Measurements from ENCODE around the gene DYNC2I2. TPM values are rescaled to one million over a fixed set of nuclear protein-coding genes. Genes with fewer than 3 reads are reported as not detected.
"Not testable (repeated sequence)": the region's sequence is repeated elsewhere in the genome, so short reads cannot be mapped to it uniquely, and the experiment has no call there.

The DYNC2I2 gene
- 10 to 100 TPM; 56.9 to 59.7 TPM for total RNA-seq

DNA sequence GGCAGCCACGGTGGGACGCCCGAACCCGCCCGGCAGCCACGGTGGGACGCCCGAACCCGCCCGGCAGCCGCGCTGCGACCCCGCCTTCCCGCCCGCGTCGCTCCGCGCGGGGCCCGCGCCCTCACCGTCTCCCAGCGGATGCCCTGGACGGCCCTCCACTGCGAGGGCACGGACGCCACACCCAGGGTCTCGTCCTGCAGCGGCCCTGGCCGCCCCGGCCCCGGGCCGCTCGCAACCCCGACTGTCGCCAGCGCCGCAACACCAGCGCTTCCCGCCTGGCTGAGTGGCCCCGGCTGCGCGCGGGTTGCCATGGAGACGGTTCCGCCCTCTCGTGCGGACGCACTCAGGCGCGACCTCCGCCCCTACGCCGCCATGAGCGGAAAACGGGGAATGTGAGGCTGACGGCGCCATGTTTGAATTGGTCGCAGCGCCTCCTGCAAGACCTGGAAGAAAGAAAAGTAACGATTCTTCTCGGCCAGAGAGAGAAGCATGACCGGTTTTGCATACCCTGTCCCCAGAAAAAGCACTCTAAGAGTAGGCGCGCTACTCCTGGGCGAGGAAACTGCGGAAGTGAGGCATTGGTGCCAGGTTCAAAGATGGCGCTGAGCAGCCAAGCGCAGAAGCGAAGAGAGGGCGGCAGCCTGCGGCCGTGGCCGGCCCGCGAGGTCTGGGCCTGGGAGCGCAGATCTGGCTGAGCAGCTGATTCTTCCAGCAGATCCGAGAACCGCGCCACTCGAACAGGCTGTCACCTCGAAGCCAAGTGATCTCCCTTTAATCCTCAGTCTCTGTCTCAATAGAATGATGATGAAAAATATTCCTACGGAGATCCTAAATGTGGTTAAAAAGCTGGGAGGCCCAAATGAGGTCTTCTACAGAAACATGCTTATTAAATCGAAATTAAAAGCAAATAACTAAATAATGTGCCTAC is at the start of gene DYNC2I2:
Gene DYNC2I2, minus strand, starts transcription at position 432 of the 928 bp plus-strand sequence. Its CDS starts 121 bp downstream, at position 311.
- ChIA-PET POLR2A (interaction anchor here (0.7 kb wide), 1 partner anchor 564 kb away, joined by 8 read pairs; no protein-coding TSS in a partner anchor), CTCF (no interaction called here)

DNA sequence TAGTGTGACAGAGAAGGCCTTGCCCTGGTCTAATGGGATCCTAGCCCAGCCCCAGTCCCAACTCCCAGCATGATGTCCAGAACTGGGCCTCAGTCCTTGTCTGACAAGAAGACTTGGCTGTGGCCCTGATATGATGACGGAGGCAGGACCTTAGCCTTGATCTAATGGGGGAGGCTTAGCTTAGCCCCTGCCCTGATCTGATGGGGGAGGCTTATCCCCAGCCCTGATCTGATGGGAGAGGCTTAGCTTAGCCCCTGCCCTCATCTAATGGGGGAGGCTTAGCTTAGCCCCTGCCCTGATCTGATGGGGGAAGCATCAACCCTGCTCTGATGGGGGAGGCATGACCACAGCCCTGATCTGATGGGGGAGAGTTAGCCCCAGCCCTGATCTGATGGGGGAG is 49.4 kb upstream of the DYNC2I2 start:
- CTCF ChIA-PET = no interaction called here
- POLR2A ChIA-PET = interaction anchor here (0.7 kb wide), 1 partner anchor 12 kb away, joined by 7 read pairs; no protein-coding TSS in a partner anchor

DNA sequence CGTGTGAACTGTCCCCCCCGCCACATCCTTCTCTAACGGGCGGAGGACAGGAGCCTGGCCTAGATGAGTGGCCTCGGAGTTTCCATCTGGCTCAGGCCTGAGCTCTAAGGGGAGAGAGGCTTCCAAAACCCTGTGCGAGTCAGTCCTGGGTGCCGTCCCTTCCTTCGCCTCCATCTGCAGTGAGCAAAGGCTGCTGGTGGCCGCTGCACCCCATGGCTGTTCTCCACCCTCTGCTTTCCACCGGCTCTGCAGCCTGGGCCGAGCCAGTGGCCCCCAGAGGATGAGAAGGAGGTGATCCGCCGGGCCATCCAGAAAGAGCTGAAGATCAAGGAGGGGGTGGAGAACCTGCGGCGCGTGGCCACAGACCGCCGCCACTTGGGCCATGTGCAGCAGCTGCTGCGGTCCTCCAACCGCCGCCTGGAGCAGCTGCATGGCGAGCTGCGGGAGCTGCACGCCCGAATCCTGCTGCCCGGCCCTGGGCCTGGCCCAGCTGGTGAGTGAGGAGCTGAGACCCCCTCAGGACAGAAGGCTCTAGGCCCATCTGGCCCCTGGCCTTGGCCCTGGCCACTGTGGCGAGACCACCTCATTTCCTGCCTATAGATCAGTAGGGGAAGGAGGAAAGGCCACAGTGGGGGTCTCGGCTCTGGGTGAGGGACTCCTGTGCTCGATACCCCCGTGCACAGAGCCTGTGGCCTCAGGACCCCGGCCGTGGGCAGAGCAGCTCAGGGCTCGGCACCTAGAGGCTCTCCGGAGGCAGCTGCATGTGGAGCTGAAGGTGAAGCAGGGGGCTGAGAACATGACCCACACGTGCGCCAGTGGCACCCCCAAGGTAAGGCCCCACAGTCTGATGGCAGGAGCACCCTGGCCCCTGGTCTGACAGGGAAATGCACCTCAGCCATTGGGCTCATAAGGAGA is 48.7 kb upstream of the DYNC2I2 start:
- CTCF ChIA-PET = interaction anchor here (0.7 kb wide), 1 partner anchor 21 kb away, joined by 7 read pairs; no protein-coding TSS in a partner anchor
- POLR2A ChIA-PET = interaction anchor here (0.7 to 1.4 kb wide), 2 partner anchors 13 to 19 kb away, joined by 4 to 7 read pairs; partner anchors contain the start of gene ZDHHC12

DNA sequence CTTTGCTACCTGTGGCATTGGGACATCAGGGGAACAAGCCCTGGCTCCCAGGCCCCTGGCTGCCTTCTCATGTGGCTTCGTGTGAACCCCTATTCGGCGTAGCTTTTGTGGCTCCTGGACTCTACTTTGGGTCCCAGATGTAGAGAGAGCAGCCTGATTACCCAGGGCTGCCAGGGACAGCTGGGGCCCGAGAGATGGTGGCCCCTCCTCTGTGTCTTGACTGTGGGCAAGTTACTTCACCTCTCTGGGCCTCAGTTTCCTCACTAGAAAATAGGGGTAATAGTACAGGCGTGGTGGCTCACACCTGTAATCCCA is 47.7 kb upstream of the DYNC2I2 start:
- ChIA-PET POLR2A (interaction anchor here (1.4 kb wide), 1 partner anchor 20 kb away, joined by 4 read pairs; the partner anchor contains the start of gene ZDHHC12), CTCF (interaction anchor here (1.3 kb wide), 1 partner anchor 20 kb away, joined by 3 read pairs; no protein-coding TSS in a partner anchor)

DNA sequence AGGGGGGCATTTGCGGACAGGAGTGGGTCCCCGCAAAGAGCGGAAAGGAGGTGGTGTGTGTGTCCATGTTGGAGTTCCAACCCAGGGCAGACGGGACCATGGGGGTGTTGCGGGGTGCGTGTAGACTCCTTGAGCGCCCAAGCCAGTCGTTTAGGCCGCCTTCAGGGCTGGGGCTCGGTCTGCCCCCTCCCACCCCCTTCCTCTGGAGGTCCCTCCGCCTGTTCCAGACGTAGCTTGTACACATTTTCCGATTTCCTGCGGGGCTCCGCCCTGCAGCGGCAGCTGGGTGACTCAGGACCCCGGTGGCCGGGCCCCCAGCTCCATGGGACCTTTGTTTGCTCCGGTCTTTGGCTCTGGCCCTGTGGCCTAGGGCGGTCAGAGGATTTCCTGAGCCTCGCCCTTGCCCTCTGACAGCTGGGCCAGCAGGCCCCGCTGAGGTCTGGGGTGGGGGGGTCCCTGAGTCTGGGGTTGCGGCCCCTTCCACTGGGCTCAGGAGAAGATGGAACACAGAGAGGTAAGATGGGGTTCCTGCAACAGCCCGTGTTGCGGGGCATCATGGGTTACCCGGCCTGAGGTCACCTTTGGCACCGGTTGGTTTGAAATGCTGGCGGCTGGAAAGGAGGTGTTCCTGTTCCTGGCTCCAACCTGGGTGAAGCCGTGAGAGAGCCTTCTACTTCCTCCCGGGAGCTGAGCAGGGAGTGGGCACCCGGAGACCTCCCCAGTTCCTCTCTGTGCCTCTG is 47.1 kb upstream of the DYNC2I2 start:
- CTCF ChIA-PET = interaction anchor here (0.6 to 1.3 kb wide), 2 partner anchors 19 to 32 kb away, joined by 3 to 4 read pairs; no protein-coding TSS in a partner anchor
- POLR2A ChIA-PET = no interaction called here

DNA sequence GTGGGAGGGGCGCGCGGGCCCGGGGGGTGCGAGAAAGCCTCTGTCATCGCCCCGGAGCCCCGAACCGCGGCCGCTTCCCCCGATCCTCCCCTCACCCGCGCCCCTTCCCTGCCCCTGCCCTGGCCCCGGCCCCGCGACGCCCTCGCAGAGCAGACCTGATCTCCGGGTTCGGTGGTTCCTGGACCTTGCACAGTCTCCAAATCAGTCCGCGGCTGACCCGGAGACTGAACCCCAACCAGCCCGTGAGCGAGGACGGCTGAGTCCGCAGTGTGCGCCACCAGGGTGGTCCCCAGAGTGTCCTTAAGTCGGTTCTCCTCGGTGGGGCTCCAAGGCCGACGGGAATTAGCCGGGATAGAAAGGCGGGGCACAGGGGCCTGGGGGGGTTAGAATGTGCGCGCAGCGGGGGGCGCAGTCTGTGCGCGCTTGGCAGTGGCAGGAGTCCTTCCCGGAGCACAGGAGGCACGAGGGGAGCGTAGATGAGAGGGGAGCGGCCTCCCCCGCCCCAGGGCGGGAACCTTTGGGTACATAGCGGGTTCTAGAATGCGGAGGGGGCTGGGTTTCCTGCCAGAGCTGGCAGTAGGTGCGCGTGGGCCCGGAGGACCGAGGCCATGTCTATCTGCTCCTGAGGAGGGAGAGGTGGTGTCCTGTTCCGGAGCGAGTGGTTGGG is 46.4 kb upstream of the DYNC2I2 start:
- ChIA-PET POLR2A (no interaction called here), CTCF (no interaction called here)

DNA sequence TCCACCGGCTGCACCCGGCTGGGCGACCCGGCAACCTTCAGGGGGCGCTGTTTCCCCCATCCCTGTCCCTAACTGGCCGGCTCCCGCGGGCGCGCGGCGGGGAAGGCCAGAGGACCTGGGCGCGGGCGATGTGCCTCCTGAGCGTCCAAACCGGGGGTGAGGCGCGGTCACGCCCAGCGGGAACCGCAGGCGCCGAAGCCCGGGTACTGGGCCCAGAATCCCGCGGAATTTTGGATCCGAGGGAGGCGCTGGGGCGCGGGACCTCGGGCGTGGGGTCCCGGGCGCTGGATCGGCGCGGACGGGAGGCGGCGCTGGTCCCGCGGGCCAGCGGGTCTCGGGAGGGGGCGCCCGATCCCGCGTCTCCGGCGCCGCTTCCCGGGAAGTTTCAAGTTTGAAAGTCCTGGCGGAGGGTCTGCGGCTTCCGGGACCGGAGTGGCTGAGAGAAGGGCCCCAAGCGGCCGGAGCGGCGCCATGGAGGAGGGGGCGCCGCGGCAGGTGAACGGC is 45.9 kb upstream of the DYNC2I2 start, which contains the start of gene PKN3:
Gene PKN3, plus strand, starts transcription at position 59 of the 504 bp plus-strand sequence. Its CDS starts 413 bp downstream, at position 472.
- POLR2A ChIA-PET = interaction anchor here (1.0 kb wide), 2 partner anchors 13 to 18 kb away, joined by 4 read pairs; partner anchors contain the start of gene SET

DNA sequence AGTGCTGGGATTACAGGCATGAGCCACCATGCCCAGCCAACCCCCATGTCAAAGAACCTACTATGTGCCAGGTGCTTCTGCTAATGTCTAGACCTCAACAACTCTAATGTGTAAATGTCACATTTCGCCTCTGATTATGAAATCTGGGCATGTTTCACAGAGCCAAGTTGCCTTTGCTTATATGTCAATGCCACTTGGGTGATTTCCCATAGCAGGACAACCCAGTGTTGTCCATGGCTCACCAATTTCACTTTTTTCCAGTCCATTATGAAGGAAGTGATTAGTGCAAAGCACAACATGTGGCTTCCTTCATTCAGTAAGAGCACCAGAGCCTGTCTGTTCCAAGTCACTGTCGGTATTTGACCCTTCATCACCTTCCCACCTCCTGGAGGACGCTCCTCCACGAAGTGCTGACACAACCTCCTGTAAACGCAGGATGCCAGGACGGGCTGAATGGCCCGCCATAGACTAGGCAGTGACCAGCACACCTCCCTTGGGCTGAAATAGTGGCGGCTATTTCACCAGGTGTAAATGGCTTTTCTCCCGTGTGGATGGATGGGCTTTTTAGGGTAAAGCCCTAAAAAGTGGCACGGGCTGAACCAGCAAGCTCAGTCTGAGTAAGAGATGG is 44.7 kb upstream of the DYNC2I2 start:
- ChIA-PET CTCF (interaction anchor here (0.7 to 1.4 kb wide), 7 partner anchors 8 to 117 kb away, joined by 3 to 5 read pairs (median 4); partner anchors contain the start of gene ENDOG), POLR2A (interaction anchor here (0.6 kb wide), 1 partner anchor 9 kb away, joined by 5 read pairs; no protein-coding TSS in a partner anchor)

More for the DNA sequence above, 45.9 kb upstream of the DYNC2I2 start, which contains the start of gene PKN3:
- CTCF ChIA-PET = interaction anchor here (0.6 to 1.4 kb wide), 12 partner anchors 8 to 408 kb away, joined by 3 to 8 read pairs (median 4); partner anchors contain the start of gene ENDOG

DNA sequence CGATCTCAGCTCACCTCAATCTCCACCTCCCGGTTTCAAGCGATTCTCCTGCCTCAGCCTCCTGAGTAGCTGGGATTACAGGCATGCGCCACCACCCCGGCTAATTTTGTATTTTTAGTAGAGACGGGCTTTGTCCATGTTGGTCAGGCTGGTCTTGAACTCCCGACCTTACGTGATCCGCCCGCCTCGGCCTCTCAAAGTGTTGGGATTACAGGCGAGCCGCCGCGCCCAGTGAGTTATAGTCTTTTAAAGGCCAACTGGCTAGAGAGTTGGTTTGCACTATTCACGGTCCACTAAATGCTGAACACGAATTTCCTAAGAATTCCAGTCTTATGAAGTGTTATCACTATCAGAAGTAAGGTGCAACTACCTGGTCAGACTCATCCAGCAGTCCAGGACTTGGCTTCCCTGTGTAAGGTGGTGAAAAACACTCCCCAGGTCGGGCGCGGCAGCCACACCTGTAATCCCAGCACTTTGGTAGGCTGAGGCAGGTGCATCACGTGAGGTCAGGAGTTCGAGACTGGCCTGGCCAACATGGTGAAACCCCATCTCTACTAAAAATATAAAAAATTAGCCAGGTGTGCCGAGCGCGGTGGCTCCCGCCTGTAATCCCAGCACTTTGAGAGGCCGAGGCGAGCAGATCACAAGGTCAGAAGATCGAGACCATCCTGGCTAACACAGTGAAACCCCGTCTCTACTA is 42.6 kb upstream of the DYNC2I2 start:
- CTCF ChIA-PET = not testable (repeated sequence)

DNA sequence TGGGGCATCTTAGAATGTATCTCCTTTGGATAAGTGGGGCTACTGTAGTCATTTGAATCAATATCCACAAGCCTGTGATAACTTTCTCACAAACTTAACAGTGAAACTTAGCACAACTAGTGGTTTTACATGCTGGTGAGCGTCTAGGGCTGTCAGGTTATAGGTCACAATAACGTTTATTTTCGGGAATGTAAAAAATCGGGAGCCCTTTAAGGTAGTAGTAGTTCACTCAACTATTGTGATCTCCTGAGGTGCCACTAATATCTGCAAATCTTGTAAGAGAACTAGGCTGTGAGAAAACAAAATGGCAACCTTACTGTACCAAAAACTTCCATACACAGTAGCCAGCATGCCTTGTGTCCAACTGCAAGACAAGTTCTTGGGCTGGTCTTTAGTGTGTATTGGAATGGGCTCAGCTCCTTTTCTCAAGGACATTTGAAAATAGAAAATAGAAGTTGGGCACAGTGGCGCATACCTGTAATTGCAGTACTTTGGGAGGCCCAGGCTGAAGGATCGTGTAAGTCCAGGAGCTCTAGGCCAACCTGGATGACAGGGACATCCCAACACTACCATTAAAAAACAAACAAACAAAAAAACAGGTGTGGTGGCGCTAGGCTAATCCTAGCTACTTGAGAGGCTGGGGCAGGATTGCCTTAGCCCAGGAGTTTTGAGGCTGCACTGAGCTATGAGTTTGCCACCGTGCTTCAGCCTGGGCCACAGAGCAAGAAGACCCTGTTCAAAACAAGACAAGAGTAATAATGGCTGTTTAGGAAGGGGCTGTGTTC is 40.5 kb upstream of the DYNC2I2 start:
- ChIA-PET POLR2A (interaction anchor here (0.6 kb wide), 1 partner anchor 254 kb away, joined by 7 read pairs; no protein-coding TSS in a partner anchor), CTCF (interaction anchor here (0.6 to 1.4 kb wide), 4 partner anchors 8 to 74 kb away, joined by 3 read pairs; partner anchors contain the start of genes SET and ZER1)

More for the DNA sequence above, 42.6 kb upstream of the DYNC2I2 start:
- POLR2A ChIA-PET = interaction anchor here (1.2 kb wide), 1 partner anchor 10 kb away, joined by 3 read pairs; no protein-coding TSS in a partner anchor

DNA sequence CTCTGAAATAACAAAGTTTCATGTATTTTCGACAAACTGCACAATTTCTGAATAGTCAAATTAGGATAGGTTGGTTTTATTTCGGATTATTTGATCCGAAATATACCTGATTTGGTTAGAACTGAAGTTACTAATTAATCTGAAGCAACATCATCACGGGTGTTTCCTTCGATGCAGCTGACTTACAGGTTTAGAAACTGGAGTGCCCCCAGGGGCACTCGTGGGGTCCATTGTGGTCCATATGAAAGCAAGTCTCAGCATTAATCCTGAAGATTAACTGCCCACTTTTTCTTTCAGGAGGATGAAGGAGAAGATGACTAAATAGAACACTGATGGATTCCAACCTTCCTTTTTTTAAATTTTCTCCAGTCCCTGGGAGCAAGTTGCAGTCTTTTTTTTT is 37.7 kb upstream of the DYNC2I2 start:
- POLR2A ChIA-PET = no interaction called here
- CTCF ChIA-PET = no interaction called here

DNA sequence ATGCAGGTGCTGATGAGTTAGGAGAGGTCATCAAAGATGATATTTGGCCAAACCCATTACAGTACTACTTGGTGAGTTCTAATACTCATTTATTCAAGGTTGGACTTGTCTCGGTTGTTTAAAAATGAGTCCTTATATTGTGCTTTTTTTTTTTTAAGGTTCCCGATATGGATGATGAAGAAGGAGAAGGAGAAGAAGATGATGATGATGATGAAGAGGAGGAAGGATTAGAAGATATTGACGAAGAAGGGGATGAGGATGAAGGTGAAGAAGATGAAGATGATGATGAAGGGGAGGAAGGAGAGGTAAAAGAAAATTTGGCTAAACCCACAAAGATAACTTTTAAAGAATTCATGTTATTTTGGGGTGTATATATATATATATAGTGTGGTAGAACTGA is 37.1 kb upstream of the DYNC2I2 start:
- ChIA-PET CTCF (interaction anchor here (0.8 kb wide), 1 partner anchor 8 kb away, joined by 5 read pairs; the partner anchor contains the start of gene PKN3), POLR2A (interaction anchor here (0.6 kb wide), 1 partner anchor 49 kb away, joined by 3 read pairs; no protein-coding TSS in a partner anchor)

DNA sequence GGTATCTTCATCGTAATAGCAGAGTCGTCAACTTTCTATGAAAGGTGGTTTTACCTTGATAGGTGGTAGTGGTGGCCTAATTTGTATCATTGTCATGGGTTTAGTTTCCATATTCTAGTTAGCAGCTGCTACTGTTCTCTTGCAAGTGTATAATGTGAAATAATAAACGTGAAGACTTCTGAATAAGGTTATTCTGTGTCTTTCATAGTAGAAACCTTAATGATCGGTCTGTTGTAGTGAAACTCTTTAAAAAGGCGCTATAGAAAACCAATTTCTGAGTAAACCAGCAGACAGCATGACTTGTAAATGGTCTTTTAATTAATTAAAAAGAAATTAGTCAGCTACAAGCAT is 34.0 kb upstream of the DYNC2I2 start:
- CTCF ChIA-PET = interaction anchor here (0.9 to 1.4 kb wide), 3 partner anchors 10 to 20 kb away, joined by 3 to 4 read pairs (median 3); partner anchors contain the start of gene PKN3
- POLR2A ChIA-PET = interaction anchor here (0.7 to 1.7 kb wide), 2 partner anchors 128 to 140 kb away, joined by 3 to 5 read pairs; partner anchors contain the start of gene ENDOG

DNA sequence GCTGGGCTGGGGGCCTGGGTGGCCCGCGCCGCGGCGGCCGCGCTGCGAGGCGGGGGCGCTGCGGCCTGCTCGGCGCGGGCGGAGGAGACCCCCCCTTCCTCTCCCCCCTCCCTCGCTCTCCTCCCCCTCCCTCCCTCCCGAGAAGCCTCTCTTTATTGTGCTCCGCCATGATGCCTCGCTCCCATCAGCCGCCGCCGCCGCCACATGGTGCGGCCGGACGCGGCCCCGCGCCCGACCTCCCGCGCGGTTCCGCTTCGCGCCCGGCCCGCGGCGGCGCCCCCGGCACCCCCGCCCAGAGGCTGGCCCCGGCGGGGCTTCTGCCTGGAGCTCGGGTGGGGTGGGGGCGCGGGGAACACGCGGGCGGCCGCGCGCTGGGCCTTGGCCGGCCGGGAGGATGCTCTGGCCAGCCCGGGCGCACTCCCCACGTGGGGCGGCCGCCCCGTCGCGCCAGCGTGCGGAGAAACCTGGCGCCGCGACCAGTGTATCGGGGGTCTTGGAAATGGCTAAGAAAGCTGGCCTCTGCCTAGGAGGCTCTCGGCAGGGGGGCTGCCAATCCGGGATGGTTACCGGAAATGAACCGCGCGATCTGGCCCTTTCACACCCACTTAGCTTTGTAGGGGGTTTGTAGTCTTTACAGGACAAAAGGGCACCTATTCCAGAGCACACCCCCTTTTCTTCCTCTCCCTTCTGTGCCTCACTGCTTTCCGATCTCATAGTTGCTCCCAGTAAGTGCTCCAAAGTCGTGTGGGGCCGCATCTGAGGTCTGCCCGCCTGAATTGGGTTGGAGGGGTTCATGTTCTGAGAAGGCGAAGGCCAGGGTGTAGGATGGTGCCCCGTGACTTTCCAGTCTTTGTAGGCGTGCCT is 33.4 kb upstream of the DYNC2I2 start:
- POLR2A ChIA-PET = interaction anchor here (0.6 to 1.7 kb wide), 7 partner anchors 10 to 353 kb away, joined by 3 to 5 read pairs (median 3); partner anchors contain the start of genes ENDOG and PKN3
- CTCF ChIA-PET = interaction anchor here (0.9 to 1.4 kb wide), 3 partner anchors 10 to 21 kb away, joined by 3 to 4 read pairs (median 3); partner anchors contain the start of gene PKN3

All from activated CD8-positive, alpha-beta memory T cell treated with anti-CD3 and anti-CD28 coated beads for 36 hours (primary cell).